ENCODE data around the gene KDM2B.

The KDM2B gene

GRCh38 chr12:121453629-121454028 lies 127.2 kb downstream of the KDM2B start:
- no peak for DNase-seq

GRCh38 chr12:121452985-121453360 lies 127.8 kb downstream of the KDM2B start:
- DNase-seq, result no peak

GRCh38 chr12:121452340-121452984 lies 128.4 kb downstream of the KDM2B start:
- DNase-seq, result no peak

GRCh38 chr12:121451961-121452339 lies 128.9 kb downstream of the KDM2B start:
- no peak for DNase-seq

- no peak for DNase-seq
Observed at GRCh38 chr12:121448771-121449315, 132.0 kb downstream of the KDM2B start.

- no peak for DNase-seq
Observed at GRCh38 chr12:121446750-121447149, 134.1 kb downstream of the KDM2B start.

GRCh38 chr12:121444842-121445202 lies 136.0 kb downstream of the KDM2B start:
- no peak for DNase-seq

GRCh38 chr12:121443911-121444841 lies 136.6 kb downstream of the KDM2B start:
- DNase-seq, result no peak

GRCh38 chr12:121443193-121443870 lies 137.5 kb downstream of the KDM2B start:
- no peak for DNase-seq

GRCh38 chr12:121442028-121442948 lies 138.5 kb downstream of the KDM2B start:
- DNase-seq, result no peak

- DNase-seq, result no peak
Observed at GRCh38 chr12:121441555-121441954, 139.3 kb downstream of the KDM2B start.

- no peak for DNase-seq
Observed at GRCh38 chr12:121440768-121441167, 140.1 kb downstream of the KDM2B start.

GRCh38 chr12:121439715-121440114 lies 141.1 kb downstream of the KDM2B start:
- no peak for DNase-seq

- DNase-seq, result no peak
Observed at GRCh38 chr12:121438905-121439304, 141.9 kb downstream of the KDM2B start.

GRCh38 chr12:121436706-121437105 lies 144.1 kb downstream of the KDM2B start:
- DNase-seq, result no peak

GRCh38 chr12:121432740-121433480 lies 147.9 kb downstream of the KDM2B start:
- no peak for DNase-seq

- no peak for DNase-seq
Observed at GRCh38 chr12:121430833-121431415, 149.9 kb downstream of the KDM2B start.

GRCh38 chr12:121428883-121429282 lies 151.9 kb downstream of the KDM2B start:
- no peak for DNase-seq

GRCh38 chr12:121427556-121428050 lies 153.2 kb downstream of the KDM2B start:
- no peak for DNase-seq

- no peak for DNase-seq
Observed at GRCh38 chr12:121424624-121424975, 156.2 kb downstream of the KDM2B start.
